Kidney epithelial cell (primary cell): Measurements from ENCODE around the gene ISM1. TPM values are rescaled to one million over a fixed set of nuclear protein-coding genes. Genes with fewer than 3 reads are reported as not detected.

Source experiments
- DNase-seq: peaks from one replicate; pipeline ENCODE4 v3.0.0-alpha.2; 2010; ENCODE audit warnings: low read depth
- H3K27me3 ChIP-seq: 2 replicates; pipeline ENCODE4 v1.6.0; 2011; ENCODE audit warnings: low read length; ENCODE audit not compliant: control insufficient read depth, insufficient read depth
- H3K36me3 ChIP-seq: 2 replicates; pipeline ENCODE4 v1.5.1; 2011; ENCODE audit warnings: low read length; ENCODE audit not compliant: control insufficient read depth, insufficient read depth
- H3K4me3 ChIP-seq: 2 replicates; pipeline ENCODE4 v1.5.1; 2011; ENCODE audit warnings: low read depth, mild to moderate bottlenecking, control low read depth, low read length
- total RNA-seq: library from RNA; depleted of rRNA; stranded (reverse); fragments of >200 nt; gene quantifications from 2 replicates; pipeline ENCODE4 v1.2.3, GENCODE V29; 2015
- TF ChIP-seq, protein P1 (sequence below): IDR thresholded peaks from 2 replicates; pipeline ENCODE4 v1.5.1; 2011; ENCODE audit warnings: mild to moderate bottlenecking, moderate library complexity, low read length, control low read depth, inconsistent platforms; ENCODE audit not compliant: insufficient read depth, poor library complexity, severe bottlenecking

The ISM1 gene
- total RNA-seq, 1 donor from 2014 or later: not detected

DNA sequence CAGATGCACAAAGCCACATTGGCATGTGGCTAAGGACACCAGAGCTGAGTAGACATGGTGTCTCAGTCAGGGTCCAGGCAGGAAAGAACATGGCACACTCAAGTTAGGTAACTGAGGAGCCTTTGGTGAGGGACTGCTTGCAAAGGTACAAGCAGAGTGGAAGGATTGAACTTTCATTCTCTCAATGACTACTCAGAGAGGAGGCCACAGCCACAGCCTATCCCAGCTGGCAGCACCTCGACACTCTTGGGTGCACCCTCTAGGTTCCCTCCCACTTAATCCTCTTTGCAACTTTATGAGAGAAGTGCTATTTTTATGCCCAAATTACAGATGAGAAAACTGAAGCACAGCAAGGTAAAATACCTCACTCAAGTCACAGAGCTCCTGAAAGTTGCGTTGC lies 73.4 kb downstream of the ISM1 start:
- Histone ChIP-seq H3K36me3 (no peaks in the 10 kb centered on the region), H3K4me3 (no peak overlapping the region), H3K27me3 (no peaks in the 10 kb centered on the region)
- no peak for DNase-seq
- TF ChIP-seq, protein P1, sequence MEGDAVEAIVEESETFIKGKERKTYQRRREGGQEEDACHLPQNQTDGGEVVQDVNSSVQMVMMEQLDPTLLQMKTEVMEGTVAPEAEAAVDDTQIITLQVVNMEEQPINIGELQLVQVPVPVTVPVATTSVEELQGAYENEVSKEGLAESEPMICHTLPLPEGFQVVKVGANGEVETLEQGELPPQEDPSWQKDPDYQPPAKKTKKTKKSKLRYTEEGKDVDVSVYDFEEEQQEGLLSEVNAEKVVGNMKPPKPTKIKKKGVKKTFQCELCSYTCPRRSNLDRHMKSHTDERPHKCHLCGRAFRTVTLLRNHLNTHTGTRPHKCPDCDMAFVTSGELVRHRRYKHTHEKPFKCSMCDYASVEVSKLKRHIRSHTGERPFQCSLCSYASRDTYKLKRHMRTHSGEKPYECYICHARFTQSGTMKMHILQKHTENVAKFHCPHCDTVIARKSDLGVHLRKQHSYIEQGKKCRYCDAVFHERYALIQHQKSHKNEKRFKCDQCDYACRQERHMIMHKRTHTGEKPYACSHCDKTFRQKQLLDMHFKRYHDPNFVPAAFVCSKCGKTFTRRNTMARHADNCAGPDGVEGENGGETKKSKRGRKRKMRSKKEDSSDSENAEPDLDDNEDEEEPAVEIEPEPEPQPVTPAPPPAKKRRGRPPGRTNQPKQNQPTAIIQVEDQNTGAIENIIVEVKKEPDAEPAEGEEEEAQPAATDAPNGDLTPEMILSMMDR: no peak

DNA sequence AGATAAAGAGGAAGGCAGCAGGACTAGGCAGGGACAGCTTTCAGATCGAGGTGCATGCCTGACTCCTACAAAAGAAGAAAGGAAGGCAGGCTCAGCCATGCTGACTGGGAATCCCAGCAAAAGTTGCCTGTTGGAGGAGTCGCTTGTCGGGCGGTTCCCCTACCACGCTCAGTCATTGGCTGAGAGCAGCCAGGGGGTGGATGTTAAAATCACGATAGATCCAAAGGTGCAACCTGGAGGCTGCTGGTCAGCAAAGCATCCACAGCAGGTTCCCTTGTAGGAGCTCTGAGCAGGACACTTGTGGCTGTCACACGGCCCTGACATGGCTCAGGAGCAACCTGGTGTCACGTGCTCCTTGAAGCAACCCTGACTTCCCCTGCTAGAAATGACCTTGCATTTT lies 74.6 kb downstream of the ISM1 start:
- no peak for DNase-seq
- Histone ChIP-seq H3K36me3 (no peaks in the 10 kb centered on the region), H3K27me3 (no peaks in the 10 kb centered on the region), H3K4me3 (no peak overlapping the region)
- TF ChIP-seq, protein P1: no peak

DNA sequence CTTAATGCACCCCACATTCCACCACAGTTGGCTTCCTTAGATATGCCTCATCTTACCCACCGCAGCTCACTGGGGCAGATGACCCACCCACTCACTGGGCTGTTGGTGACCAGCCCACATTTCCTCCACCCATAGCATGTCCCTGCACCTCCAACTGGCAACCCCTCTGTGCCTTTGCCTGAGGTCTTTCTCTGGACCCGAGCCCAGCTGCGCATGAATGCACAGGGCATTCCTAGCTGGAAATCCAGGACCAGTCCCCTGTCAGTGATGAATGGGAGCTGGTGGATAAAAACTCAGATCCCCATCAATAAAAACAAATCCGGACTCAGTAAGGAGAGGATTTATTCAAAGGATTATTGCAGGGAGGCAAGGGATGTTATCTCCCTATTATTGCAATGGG lies 75.0 kb downstream of the ISM1 start:
- no peaks in the 10 kb centered on the region for H3K27me3 ChIP-seq
- no peak overlapping the region for H3K4me3 ChIP-seq
- H3K36me3 ChIP-seq: no peaks in the 10 kb centered on the region
- TF ChIP-seq, protein P1: no peak
- no peak for DNase-seq

DNA sequence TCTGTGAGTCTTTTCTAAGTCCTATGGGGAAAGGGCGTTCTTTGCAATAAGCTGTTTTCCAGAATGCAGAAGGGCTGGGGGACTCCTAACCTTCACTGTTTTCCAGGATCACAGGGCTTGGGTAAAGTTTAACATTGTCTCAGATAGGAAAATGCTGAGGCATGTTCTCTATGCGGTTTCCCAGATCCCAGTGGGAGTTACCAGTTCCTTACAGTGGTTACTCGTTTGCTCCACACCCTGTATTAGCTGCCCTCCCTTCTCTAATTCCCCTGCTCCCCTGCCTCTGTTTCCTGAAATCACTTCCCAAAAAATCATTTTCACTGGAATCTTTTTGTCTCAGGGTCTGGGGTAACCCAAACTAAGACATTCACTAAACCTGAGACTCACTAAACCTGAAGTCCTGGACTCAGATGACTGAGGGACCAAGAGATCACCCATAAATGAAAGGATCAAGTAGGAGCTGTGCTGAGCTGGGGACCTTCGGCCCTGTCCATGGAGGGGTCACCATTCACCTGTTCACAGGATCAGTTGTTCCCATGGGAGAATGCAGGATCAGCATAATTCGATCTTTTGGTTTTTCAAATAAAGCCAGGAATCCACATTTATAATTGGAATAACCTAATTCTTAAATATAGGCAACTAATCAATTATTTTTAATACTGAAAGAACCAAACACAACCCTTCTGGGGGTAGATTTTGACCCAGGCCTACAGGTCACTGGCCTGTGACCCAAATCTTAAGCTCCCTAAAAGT lies 76.2 kb downstream of the ISM1 start:
- TF ChIP-seq, protein P1: no peak
- H3K36me3 ChIP-seq: no peaks in the 10 kb centered on the region
- DNase-seq: no peak

DNA sequence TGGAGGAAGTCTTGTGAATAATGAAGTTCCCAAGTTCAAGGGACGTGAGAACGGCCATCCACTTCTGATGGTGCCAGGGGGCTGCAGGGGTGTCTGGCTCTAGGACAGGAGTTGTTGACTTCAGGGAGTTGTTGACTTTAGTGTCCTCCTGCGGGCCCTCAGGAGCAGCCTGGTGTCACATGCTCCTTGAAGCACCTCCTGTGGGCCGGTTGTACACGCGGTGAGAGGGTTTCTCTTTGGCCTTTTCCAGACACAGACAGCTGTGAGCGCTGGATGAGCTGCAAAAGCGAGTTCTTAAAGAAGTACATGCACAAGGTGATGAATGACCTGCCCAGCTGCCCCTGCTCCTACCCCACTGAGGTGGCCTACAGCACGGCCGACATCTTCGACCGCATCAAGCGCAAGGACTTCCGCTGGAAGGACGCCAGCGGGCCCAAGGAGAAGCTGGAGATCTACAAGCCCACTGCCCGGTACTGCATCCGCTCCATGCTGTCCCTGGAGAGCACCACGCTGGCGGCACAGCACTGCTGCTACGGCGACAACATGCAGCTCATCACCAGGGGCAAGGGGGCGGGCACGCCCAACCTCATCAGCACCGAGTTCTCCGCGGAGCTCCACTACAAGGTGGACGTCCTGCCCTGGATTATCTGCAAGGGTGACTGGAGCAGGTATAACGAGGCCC lies 77.8 kb downstream of the ISM1 start:
- no peak for DNase-seq
- TF ChIP-seq, protein P1: no peak

More for the DNA sequence above, 76.2 kb downstream of the ISM1 start:
- Histone ChIP-seq H3K4me3 (no peak overlapping the region), H3K27me3 (no peaks in the 10 kb centered on the region)

DNA sequence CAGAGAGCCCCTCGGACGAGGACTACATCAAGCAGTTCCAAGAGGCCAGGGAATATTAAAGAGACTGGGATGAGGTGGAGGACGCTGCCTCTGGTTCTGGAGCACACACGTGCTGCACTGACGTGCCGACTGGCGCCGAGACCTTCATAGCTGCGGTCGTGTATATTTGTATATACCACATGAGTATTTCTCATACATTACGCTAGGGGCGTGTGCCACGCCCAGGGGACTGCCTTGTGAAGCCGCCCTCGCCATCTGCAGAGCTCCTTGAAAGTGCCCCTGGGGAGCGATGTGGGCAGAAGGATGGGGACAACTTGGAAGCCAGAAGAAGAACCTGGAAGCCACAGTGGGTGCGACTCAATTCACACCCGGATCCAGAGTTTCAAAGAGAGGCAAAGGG lies 78.3 kb downstream of the ISM1 start:
- Histone ChIP-seq H3K4me3 (no peak overlapping the region), H3K36me3 (no peaks in the 10 kb centered on the region), H3K27me3 (no peaks in the 10 kb centered on the region)
- DNase-seq: no peak
- TF ChIP-seq, protein P1: no peak

More for the DNA sequence above, 77.8 kb downstream of the ISM1 start:
- Histone ChIP-seq H3K36me3 (no peaks in the 10 kb centered on the region), H3K4me3 (no peak overlapping the region), H3K27me3 (no peaks in the 10 kb centered on the region)
